ENCODE measurements around the gene CCL11. TPM values are rescaled to one million over a fixed set of nuclear protein-coding genes. Genes with fewer than 3 reads are reported as not detected.
"Not testable (repeated sequence)": the region's sequence is repeated elsewhere in the genome, so short reads cannot be mapped to it uniquely, and the experiment has no call there.

Gene CCL11
- total RNA-seq, 1 donor from 2014 or later: 4.0 TPM

- intact Hi-C loops (cut with DNase I): loop anchor here (2.0 kb wide), 1 partner anchor 100 kb away; no protein-coding TSS in a partner anchor
- ATAC-seq (ENCODE audit: poor library complexity) (peak; percentile 45), DNase-seq (no peak)
Measured at GRCh38 chr17:34300652-34301370, 15.3 kb downstream of the CCL11 start.

GRCh38 chr17:34301986-34302385, 16.4 kb downstream of the CCL11 start:
- no peak for ATAC-seq (ENCODE audit: poor library complexity)
- DNase-seq: no peak
- intact Hi-C loops (cut with DNase I): loop anchor here (2.0 kb wide), 1 partner anchor 101 kb away; no protein-coding TSS in a partner anchor

- intact Hi-C loops (cut with DNase I): no loop called here
- ATAC-seq (ENCODE audit: poor library complexity): no peak
Measured at GRCh38 chr17:34302636-34303035, 17.1 kb downstream of the CCL11 start.

DNA sequence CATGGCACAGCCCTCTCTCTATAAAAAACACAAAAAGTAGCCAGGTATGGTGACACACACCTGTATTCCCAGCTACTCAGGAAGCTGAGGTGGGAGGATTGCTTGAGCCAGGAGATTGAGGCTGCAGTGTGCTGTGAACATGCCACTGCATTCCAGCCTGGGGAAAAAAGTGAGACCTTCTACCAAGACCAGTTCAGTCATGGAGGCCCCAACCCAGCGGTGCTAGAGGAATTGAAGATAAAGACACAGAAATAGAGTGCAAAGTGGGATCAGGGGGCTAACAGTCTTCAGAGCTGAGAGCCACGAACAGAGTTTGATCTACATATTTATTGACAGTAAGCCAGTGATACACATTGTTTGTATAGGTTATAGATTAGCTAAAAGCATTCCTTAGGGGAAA, 18.1 kb downstream of the CCL11 start:
- intact Hi-C loops (cut with DNase I): no loop called here
- DNase-seq: no peak
- no peak for ATAC-seq (ENCODE audit: poor library complexity)

More at GRCh38 chr17:34302636-34303035, 17.1 kb downstream of the CCL11 start:
- DNase-seq: no peak

- intact Hi-C loops (cut with DNase I): no loop called here
- no peak for ATAC-seq (ENCODE audit: poor library complexity)
Measured at GRCh38 chr17:34305061-34305460, 19.5 kb downstream of the CCL11 start.

DNA sequence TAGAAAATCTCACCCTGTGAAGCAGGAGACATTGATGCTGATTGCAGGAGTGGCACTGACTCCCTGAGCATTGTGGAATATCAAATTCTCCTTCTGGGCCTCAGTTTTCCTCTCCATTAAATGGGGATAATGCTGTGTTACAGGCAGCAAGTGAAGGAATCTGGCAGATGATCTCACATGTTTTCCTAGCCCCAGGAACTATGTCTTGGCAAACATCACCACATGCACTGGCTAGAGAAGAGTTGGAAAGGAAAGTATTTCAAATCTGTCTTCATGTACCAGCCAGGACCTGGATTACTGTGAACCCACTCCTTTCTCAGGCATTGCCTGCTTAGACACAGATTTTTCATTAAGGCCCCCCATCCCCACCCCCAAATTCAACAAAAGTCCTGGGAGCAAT, 20.1 kb downstream of the CCL11 start:
- ATAC-seq (ENCODE audit: poor library complexity): no peak
- no peak for DNase-seq
- intact Hi-C loops (cut with DNase I): no loop called here

More at GRCh38 chr17:34305061-34305460, 19.5 kb downstream of the CCL11 start:
- DNase-seq: no peak

DNA sequence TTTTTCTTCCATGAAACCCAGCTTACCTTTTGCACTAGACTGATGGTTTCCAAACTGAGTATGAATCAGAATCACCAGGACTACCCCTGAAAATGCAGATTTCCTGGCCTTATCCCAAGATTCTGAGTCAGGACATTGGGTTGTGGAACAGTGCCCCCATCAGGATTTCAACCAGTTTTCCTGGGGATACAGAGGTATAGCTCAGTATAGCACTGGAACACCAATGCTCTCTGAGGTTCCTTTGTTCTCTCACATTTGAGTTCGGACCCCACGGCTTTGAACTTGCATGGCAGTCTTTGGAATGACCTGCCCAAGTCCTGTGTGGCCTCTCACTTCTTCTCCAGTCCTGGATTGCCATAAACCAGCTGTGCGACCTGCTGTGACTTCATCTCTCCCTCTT, 20.9 kb downstream of the CCL11 start:
- no peak for DNase-seq
- peak; percentile 87 for ATAC-seq (ENCODE audit: poor library complexity)
- intact Hi-C loops (cut with DNase I): no loop called here

GRCh38 chr17:34307110-34307509, 21.6 kb downstream of the CCL11 start:
- ATAC-seq (ENCODE audit: poor library complexity) (peak; percentile 66), DNase-seq (peak; percentile 46)
- intact Hi-C loops (cut with DNase I): no loop called here

- ATAC-seq (ENCODE audit: poor library complexity) (no peak), DNase-seq (no peak)
- intact Hi-C loops (cut with DNase I): no loop called here
Measured at GRCh38 chr17:34308371-34308770, 22.8 kb downstream of the CCL11 start.

DNA sequence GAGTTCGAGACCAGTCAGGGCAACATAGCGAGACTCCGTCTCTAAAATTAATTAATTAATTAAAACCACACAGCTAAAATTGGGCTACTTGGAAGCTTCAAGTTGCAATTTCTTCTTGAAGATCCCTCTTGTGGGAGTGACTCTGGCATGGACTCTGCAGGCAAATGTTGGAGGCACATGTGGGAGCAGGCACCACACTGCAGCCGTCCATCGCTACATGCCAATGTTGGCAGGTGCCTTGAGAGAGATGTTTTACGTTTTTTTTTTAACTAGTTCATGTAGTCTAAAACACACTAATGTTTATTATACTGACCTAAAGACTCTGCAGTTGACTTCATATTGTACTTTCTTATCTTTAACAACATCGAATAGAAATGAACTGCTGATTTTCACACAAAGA, 25.7 kb downstream of the CCL11 start:
- intact Hi-C loops (cut with DNase I): loop anchor here (5.0 kb wide), 1 partner anchor 46 kb away; the partner anchor contains the start of gene CCL13
- DNase-seq: no peak
- ATAC-seq (ENCODE audit: poor library complexity): no peak

- intact Hi-C loops (cut with DNase I): loop anchor here (5.0 kb wide), 1 partner anchor 45 kb away; the partner anchor contains the start of gene CCL13
- DNase-seq (no peak), ATAC-seq (ENCODE audit: poor library complexity) (peak; percentile 82)
Measured at GRCh38 chr17:34312080-34312479, 26.5 kb downstream of the CCL11 start.

- DNase-seq (no peak), ATAC-seq (ENCODE audit: poor library complexity) (peak; percentile 77)
- intact Hi-C loops (cut with DNase I): loop anchor here (5.0 kb wide), 1 partner anchor 44 kb away; the partner anchor contains the start of gene CCL13
Measured at GRCh38 chr17:34313164-34313563, 27.6 kb downstream of the CCL11 start.

- peak; percentile 74 for ATAC-seq (ENCODE audit: poor library complexity)
- DNase-seq: no peak
- intact Hi-C loops (cut with DNase I): loop anchor here (5.0 kb wide), 1 partner anchor 43 kb away; the partner anchor contains the start of gene CCL13
Measured at GRCh38 chr17:34314279-34314678, 28.7 kb downstream of the CCL11 start.

DNA sequence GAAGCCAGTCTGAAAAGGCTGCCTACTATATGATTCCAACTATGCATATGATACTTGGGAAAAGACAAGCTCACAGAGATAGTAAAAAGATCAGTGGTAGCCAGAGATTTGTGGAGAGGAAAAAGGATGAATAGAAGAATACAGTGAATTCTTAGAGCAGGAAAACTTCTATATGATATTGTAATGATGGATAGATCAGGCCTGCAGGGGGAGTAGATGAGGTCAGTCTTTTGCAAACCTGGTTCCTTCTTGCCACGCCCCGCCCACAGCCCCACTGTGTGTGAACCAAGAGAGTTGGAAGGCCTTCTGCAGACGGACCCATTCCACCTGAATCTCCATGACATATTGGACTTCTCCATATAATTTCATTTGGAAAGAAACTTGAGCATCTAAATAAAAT, 32.9 kb downstream of the CCL11 start:
- ATAC-seq (ENCODE audit: poor library complexity) (no peak), DNase-seq (peak; percentile 52)
- intact Hi-C loops (cut with DNase I): no loop called here

GRCh38 chr17:34319039-34319483, 33.5 kb downstream of the CCL11 start, which contains the start of gene CCL8:
Gene CCL8 (plus strand): TSS chr17:34319435. CDS start chr17:34319502, 67 bp downstream.
- intact Hi-C loops (cut with DNase I): no loop called here
- no peak for DNase-seq
- ATAC-seq (ENCODE audit: poor library complexity): peak; percentile 59

GRCh38 chr17:34321964-34322363, 36.4 kb downstream of the CCL11 start:
- DNase-seq (no peak), ATAC-seq (ENCODE audit: poor library complexity) (peak; percentile 64)
- intact Hi-C loops (cut with DNase I): no loop called here

- peak; percentile 67 for ATAC-seq (ENCODE audit: poor library complexity)
- intact Hi-C loops (cut with DNase I); DNase-seq: not testable (repeated sequence)
Measured at GRCh38 chr17:34327580-34327979, 42.0 kb downstream of the CCL11 start.

DNA sequence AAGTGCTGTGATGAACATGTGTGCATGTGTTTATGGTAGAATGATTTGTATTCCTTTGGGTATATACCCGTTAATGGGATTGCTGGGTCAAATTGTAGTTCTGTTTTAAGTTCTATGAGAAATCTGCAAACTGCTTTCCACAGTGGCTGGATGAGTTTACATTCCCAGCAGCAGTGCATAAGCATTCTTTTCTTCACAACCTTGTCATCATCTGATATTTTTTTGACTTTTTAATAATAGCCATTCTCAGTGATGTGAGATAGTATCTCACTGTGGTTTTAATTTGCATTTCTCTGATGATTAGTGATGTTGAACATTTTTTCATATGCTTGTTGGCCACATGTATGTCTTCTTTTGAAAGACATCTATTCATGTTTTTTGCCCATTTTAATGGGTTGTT, 52.2 kb downstream of the CCL11 start:
- ATAC-seq (ENCODE audit: poor library complexity) (no peak), DNase-seq (no peak)
- intact Hi-C loops (cut with DNase I): no loop called here
